Amygdala (tissue), 56 donors: ENCODE results near the gene MYLK4.

Source experiments
- DNase-seq, 56 donors: peaks; one replicate each; lab custom pipeline; 2025; lab: John Stamatoyannopoulos, UW

MYLK4 gene

DNA sequence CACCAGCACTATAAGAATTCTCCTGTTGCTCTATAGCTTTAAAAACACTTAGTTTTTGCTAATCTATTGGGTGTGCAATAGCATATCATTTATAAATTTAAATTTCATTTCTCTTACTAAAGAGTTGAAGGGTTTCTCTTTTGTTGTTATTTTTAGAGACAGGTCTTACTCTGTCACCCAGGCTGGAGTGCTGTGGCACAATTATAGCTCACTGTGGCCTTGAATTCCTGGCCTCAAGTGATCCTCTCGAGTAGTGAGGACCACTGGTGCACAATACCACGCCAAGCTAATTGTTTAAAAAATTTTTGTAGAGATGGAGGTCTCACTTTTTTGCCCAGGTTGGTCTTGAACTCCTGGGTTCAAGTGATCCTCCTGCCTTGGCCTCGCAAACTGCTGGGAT, 8.3 kb upstream of the MYLK4 start:
- no peak for DNase-seq

DNA sequence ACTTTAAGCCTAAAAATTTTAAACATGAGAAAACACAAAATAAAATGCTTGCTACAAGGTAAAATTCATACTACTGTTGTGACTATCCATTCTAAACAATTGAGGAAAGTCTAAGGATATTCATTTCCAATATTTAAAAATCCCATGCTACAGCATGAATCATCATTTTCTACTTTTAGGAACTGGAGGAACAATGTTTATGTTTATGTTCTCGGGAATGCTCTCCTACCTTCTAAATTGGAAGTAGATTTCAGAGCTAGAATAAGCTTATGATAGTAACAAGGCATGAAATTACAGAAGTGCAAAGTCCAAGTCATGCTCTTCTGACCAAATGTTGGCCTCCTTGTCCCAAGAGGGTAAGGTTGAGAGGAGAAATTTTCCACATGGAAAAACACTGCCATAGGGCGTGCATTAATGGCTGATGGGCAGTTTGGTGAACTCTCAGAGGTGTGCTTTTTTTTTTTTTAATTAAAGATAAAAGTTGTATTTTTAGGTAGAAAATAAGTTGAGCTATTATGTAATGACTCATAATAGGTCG, 6.0 kb upstream of the MYLK4 start:
- DNase-seq, result no peak

GRCh38 chr6:2756241-2756640, 5.5 kb upstream of the MYLK4 start:
- no peak for DNase-seq

GRCh38 chr6:2755456-2755855, 4.7 kb upstream of the MYLK4 start:
- DNase-seq, result no peak

DNA sequence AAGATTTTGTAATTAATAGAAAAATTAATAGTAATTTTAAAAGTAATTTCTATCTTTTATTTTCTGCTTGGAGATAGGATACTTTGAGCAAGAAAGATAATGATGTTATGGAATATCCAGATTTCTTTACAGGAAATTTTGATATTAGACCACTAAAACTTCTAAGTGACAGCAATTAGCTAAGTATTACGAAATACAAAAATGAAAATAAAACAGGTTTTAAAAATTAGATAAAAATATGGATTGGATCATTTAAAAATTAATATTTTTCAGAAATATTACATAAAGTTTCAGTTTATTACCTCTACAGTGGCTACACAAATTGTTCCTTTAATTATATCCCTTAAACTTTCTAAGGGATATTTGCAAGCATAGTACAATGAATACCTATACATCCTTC, 4.2 kb upstream of the MYLK4 start:
- no peak for DNase-seq

- no peak for DNase-seq
Observed at GRCh38 chr6:2754393-2754792, 3.7 kb upstream of the MYLK4 start.

GRCh38 chr6:2753743-2754142, 3.0 kb upstream of the MYLK4 start:
- no peak for DNase-seq

- DNase-seq, result peak in 3 of 56 donors; percentile 10 to 16 (median 15)
Observed at GRCh38 chr6:2753110-2753489, 2.4 kb upstream of the MYLK4 start.

GRCh38 chr6:2752477-2753109, 1.9 kb upstream of the MYLK4 start:
- no peak for DNase-seq

GRCh38 chr6:2751871-2752270, 1.1 kb upstream of the MYLK4 start:
- DNase-seq, result no peak

GRCh38 chr6:2749969-2750600, 637 bp downstream of the MYLK4 start:
- peak in 35 of 56 donors; percentile 12 to 84 (median 40) for DNase-seq

GRCh38 chr6:2748183-2748582, 2.5 kb downstream of the MYLK4 start:
- no peak for DNase-seq

DNA sequence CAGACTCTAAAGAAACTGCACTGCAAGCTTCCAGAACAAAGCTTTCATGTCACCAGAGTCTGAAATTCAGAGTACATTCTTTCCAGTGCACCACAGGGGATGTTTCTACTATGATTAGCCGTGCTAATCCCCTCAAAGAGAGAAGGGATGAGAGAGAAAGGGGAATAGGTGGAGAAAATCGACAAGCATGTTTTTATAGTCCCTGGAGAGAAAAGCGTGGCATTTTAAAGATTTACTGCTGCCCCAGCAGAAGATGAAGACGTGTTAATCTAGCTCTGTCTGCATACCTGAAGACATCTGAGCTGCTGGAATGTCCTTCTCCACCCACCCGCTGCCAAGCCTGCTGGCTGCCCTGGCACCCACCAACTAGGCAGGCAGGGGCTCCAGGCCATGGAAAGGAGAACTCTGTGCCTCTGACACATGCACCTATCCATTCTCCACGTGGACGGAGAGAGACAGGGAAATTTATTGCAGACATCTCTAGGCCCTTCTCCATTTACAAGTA, 4.1 kb downstream of the MYLK4 start:
- DNase-seq, result no peak

DNA sequence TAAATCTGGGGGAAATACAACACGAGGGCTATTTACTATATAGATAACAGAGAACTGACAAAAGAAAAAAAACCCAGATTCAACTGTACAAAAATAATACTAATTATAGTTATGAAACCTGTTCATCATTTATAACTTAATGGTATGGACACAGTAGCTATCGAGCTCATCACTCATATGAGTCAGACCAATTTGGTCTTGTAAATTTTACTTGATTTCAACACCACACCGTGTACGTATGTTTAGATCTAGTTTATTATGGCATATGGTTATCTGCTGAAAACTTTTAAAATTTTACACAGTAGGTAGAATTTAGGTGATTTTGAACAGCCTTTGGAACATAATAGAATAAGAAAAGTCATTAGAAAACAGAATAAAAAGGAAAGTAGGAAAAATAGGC, 5.5 kb downstream of the MYLK4 start:
- no peak for DNase-seq

DNA sequence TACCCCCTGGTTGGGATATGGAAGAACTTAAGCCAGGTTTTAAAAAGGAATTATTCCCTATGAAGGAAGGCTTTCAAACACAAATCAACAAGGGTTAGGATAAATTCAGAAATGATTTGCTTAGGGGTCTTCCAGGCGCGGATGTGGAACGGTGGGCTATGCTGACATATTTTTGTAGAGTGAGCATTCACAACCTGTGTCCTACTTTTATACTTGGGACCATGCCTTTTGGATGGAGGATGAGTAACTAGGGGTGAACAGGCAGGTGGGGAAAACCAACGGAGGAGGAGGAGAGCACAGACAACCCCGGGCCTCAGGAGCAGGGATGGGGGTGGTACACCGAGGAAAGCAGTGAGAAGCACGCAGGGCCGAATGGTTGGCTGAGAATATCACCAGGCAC, 5.9 kb downstream of the MYLK4 start:
- no peak for DNase-seq

DNA sequence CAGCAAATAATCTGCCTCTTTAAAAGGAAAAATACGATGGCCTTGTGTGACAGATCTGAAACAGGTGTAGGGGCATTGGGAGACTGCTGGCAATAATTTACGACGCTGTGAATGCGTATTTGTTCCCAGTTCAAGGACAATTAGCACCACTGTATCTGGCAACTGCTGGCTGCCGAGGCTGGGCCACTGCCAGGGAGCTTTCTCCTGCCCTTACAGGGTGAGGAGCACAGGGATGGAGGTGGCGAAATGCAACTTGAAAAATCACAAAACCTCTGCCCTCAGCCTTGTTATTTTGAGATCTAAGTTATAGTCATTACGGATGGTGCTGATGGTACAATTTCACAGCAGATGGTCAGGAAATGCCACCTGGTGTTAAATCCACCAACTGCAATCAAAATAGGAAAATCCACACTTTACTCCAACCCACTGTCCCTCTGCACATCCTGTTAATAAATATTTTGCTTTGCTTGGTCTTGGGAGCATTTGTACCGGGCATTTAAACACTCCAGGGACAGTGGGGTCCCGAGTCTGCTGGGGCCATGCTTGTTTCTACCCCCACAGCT, 6.4 kb downstream of the MYLK4 start:
- peak in 18 of 56 donors; percentile 7 to 69 (median 38) for DNase-seq

DNA sequence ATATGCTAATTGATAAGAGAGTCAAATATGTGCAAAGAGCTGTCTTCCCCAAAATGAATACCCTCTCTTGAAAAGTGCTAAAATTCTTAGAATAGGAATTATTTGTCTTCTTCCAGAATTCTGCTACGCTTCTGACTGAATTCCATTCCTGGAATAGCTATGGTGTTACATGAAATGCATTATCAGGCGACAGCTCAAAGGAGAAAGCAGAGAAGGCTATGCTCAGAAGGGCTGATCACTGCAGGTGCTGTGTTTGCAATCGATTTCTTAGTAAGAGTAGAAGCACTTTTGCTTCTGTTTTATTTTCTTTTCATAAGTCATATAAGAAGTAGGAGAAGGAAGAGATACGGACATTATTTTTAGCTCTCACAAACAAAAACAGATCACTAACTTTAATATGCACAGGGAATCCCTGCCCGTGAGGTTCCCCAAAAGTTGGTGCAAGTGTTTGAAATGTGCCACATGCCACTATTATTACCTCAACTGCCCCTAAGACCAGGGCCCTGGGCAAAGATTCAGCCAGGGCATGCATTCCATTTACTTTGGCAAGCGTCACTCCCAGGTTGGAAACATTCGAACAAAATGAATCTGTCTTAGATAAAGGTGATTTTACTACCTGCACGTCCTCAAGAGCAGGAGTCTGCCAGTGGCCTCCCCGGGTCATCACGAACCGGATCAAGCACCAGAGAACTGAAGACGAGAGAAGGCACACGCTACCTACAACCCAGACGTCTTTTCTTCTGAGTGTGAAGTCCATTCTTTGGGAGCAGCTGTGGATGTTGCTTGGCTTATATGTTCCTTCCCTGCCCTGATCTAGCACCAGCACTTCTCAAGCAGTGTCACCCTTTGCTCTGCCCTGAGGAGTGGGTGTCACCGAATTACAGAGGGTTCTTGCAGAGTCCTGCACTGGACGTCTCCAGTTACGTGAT, 7.2 kb downstream of the MYLK4 start:
- DNase-seq, result no peak

DNA sequence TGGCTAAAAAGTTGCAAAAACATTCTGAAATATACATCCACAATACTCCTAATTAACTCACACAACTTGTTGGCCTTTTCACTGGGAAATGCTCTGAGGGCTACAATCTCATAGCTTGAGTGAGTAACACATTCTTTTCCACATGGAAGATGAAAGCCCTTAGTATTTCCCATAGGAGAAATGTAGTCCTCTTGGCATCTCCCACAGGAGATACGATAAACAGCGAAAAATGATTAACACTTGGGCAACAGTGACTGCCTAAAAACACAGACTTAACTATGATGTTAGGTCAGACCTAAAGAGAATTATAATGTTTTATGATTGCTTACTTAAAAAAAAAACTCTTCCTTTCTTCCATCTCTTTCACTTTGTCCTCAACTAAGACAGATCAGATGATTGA, 9.0 kb downstream of the MYLK4 start:
- DNase-seq, result no peak

DNA sequence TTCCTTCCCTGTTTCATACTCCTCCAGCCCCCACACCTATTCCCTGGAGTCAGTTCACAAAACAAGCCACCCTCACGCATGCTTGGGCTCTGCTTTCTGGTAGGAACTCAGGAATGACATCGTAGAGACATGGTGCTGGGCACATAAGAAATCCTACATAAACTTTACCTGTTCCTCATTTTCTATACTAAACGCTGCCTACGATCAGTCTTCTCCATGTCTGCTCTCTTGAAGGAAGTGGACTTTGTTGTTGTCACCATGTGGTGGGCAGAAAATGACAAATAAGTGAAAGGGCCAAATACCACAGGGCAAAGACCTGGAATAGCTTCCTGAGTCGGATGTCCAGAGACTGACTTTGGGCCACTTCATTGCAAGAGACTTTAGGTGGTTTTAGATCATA, 10.1 kb downstream of the MYLK4 start:
- no peak for DNase-seq

GRCh38 chr6:2739335-2739734, 11.4 kb downstream of the MYLK4 start:
- no peak for DNase-seq
